HG03432 (cell line): Measurements from ENCODE around the gene ZNF786.
"Not testable (repeated sequence)": the region's sequence is repeated elsewhere in the genome, so short reads cannot be mapped to it uniquely, and the experiment has no call there.

Experiments
- ATAC-seq: cut with Tn5 transposase; IDR thresholded peaks from one replicate; pipeline ENCODE4 v1.9.1; 2021; ENCODE audit warnings: mild to moderate bottlenecking, moderate library complexity; ENCODE audit not compliant: unreplicated experiment

The ZNF786 gene

DNA sequence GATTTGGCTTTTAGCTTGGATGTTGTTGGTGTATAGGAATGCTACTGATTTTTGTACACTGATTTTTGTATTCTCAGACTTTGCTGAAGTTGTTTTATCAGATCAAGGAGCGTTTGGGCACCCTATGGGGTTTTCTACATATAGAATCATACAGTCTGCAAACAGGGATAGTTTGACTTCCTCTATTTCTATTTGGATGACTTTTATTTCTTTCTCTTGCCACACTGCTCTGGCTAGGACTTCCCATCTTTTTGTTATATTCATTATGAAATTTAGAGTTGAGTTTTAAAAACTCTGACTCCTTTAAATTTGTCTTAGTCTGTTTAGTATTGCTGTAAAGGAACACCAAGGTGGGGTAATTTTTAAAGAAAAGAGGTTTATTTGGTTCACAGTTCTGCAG lies 4.7 kb downstream of the ZNF786 start:
- ATAC-seq, result no peak

- ATAC-seq, result no peak
Measured at GRCh38 chr7:149084407-149084806, 6.1 kb downstream of the ZNF786 start.

DNA sequence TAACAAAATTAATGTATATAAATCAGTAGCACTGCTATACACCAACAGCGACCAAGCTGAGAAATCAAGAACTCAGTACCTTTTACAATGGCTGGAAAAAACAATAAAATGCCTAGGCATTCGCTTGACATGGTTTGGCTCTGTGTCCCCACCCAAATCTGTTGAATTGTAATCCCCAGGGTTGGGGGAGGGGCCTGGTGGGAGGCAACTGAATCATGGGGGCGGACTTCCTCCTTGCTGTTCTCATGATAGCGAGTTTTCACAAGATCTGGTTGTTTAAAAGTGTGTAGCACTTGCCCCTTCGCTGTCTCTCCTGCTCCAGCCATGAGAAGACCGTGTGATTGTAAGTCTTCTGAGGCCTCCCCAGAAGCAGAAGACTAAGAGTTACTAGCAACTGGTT lies 8.6 kb downstream of the ZNF786 start:
- ATAC-seq, result no peak

DNA sequence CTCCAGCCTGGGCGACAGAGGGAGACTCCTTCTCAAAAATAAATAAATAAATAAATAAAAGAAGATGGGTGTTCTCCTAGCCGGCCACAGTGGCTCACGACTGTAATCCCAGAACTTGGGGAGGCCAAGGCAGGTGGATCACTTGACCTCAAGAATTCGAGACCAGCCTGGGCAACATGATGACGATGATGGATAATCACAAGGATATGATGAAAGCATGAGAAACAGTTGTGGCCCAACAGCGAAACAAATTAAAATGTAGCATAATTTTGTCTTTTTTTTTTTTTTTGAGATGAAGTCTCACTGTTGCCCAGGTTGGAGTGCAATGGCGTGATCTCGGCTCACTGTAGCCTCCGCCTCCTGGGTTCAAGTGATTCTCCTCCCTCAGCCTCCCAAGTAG lies 12.9 kb downstream of the ZNF786 start:
- ATAC-seq, result no peak

DNA sequence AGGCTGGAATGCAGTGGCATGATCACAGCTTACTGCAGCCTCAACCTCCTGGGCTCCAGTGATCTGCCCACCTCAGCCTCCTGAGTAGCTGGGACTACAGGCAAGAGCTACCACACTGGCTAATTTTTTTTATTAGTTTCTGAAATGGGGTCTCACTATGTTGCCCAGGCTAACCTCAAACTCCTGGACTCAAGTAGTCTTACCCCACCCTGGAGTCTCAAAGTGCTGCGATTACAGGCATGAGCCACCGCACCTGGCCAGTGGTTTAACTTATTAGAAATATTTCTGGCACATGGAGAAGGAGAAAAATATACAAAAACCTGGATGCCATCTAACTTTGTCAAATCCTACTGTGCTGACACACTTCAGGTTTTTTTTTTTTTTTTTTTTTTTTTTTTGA lies 15.2 kb downstream of the ZNF786 start:
- no peak for ATAC-seq

DNA sequence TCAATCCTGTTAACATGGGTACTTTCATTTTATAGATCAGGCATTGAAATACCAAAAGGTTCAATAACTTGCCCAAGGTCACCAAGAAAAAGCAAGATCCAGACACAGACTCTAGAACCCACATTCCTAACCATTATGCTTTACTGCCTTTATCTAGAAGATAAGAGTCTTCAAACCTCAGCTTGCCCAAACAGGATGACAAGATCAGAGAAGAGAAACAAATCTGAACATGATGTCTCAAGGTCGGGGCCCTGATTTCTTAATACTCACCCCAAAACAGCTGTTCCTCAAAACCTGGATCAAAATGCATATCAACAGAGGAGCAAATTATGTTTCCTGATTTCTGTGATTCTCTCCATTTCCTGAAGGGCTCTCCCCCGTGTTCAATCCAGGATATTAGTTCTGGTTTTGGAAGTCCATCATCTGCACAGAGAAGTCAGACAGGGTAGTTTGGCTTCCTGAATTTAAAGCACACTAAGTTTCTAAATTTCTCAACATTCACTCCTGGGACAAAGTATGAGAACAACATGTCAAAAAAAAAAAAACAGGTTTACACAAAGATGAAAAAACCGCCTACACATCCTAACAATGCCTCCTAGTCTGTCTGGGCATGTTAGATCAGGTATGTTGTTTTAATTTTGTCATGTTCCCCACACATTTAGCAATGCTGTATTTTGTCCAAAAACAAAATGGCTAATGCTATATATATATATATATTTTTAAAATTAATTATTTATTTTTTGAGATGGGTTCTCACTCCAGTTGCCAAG lies 16.2 kb downstream of the ZNF786 start:
- no peak for ATAC-seq

- ATAC-seq, result no peak
Measured at GRCh38 chr7:149072438-149072775, 18.1 kb downstream of the ZNF786 start.

DNA sequence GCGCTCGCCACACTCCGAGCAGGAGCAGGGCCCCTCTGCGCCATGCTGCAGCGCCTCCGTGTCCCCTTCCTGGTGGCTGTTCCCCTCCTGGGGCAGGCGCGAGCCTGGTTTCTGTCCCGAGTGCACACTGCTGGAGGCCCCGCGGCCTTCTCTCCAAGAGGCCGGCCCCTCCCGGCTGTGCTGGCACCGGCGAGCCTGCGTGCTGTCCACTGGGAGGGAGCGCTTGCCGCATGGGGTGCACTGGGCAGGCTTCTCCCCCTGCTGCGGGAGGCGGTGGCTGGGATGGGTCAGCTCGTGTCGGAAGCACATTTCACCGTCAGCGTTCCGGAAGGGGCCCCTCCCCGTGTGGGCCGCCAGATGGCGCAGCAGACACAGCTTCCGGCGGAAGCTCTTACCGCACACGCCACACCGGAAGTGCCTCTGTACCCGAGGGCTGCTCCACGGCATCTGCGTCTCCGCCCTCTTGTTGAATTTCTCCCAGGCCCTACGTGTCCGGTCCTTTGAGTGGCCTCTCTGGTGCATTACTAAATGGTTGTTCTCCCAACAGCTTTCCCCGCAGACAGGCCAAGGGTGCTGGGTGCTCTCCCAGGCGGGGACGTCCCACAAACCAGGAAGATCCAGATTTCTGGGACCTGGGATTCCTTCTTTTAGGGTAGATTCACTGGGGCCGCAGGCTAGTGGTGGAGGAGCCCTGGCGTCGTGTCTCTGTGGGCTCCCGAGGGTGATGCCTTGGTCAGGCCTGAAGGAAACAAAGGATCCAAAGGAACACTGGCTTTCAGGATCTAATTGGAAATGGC lies 18.7 kb downstream of the ZNF786 start:
- peak; percentile 71 for ATAC-seq

DNA sequence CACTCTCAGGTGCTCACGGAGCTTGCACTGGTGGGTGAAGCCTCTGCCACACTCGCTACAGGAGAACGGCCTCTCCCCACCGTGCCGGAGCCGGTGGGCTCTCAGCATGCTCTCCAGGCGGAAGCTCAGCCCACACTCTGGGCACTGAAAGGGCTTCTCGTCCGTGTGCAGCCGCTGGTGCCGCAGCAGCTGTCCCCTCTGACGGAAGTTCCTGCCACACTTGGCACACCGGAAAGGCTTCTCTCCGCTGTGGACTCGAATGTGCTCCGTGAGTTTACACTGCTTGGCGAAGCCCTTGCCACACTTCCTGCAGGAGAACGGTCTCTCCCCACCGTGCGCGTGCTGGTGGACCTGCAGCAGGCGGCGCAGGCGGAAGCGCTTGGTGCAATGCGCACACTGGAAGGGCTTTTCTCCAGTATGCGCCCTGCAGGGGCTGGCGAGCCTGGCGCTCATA lies 19.3 kb downstream of the ZNF786 start:
- ATAC-seq, result peak; percentile 28

- no peak for ATAC-seq
Measured at GRCh38 chr7:149070372-149071125, 20.0 kb downstream of the ZNF786 start.

DNA sequence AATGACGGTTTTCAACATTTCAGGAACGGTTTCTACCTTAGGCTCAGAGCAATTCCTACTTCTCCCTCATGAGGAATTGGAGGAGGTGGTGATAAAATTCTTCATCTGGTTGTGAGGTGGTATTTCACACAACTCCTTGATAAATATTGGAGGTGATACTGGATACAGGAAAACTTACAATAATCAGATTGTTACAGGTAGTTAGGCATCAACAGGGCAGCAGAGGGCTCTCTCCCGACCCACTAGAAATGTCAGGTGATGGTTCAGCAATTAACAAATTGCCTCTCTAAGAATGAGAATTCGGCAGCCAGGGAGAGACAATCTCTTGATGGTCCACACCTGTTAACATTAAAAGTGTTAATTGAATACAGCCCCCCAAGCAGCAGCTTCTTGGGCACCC lies 22.6 kb downstream of the ZNF786 start:
- ATAC-seq, result no peak

DNA sequence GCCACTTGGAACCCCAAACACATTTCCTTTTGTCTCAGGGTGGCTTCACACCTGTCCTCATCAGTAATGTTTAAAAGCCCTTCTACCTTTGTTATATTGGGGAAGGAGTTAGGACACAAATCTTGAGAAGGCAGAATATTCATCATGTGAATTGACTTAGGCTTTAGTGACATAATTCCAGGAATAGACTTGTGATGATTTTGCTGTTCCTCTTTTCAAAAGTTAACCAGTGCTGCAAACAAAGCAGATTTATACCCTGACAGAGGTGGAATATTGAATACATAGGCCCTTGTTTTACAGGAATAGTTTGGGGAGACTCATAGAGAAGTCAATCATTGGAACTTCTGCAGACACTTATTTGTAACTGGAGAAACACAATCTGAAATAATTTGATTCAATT lies 27.0 kb downstream of the ZNF786 start:
- ATAC-seq, result no peak

- not testable (repeated sequence) for ATAC-seq
Measured at GRCh38 chr7:149062217-149062899, 28.2 kb downstream of the ZNF786 start.

DNA sequence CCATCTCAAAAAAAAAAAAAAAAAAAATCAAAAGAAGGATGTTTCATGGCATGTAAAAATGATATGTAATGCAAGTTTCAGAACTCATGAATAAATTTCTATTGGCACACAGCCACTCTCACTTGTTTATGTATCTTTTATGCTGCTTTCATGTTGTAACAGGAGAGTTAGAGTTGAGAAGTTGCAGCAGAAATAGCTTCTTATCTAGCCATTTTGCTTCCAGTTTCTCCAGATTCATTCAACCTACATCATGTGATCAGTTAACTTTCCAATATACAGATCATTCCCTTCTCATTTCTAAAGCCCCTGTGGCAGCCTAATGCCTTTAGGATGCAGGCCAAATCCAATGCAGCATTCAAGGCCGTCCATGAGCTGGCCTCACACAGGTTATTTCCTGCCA lies 30.4 kb downstream of the ZNF786 start:
- ATAC-seq, result no peak

GRCh38 chr7:149053885-149054284 lies 36.6 kb downstream of the ZNF786 start:
- ATAC-seq, result no peak

DNA sequence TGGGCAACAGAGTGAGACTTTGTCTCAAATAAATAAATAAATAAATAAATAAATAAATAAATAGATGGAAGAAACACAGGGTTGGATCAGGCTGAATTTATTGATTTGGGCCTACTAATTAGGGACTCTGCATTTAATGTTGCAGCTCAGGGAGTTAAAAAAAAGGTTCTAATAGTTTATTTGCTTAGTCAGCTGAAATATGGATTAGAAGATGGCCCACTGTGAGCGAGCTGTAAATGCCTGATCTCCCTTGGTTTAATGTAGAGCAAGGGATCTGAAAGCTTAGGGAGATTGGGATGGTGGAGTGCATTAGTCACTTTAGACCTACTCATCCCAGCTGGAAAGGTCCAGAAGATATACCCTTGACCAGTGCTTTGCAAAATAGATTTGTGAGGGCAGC lies 37.1 kb downstream of the ZNF786 start:
- ATAC-seq, result no peak

DNA sequence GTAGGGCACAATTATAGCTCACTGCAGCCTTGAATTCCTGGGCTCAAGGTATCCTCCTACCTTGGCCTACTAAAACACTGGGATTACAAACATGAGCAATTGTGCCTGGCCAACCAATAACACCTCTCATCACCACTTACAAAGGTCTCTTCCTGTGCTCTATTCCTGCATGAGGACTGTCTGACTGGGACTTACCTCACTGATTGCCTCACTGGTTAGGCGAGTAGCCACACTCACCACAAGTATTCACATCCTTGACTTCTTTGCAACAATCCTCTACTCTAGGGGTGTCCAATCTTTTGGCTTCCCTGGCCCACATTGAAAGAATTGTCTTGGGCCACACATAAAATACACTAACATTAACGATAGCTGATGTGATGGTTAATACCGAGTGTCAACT lies 39.6 kb downstream of the ZNF786 start:
- no peak for ATAC-seq

- no peak for ATAC-seq
Measured at GRCh38 chr7:149048805-149049204, 41.7 kb downstream of the ZNF786 start.

- no peak for ATAC-seq
Measured at GRCh38 chr7:149046416-149046815, 44.1 kb downstream of the ZNF786 start.

- ATAC-seq, result no peak
Measured at GRCh38 chr7:149043936-149044335, 46.6 kb downstream of the ZNF786 start.

GRCh38 chr7:149041350-149041749 lies 49.2 kb downstream of the ZNF786 start:
- no peak for ATAC-seq
